H1 (cell line): ENCODE measurements around the gene RAD51B. TPM values are rescaled to one million over a fixed set of nuclear protein-coding genes. Genes with fewer than 3 reads are reported as not detected.
A peak's percentile ranks its signal among the peaks of the same experiment; 100 is the strongest.

ENCODE experiments used
- CTCF ChIA-PET: fragments of 300-600 bp; sonication (Branson Sonifier 250); formaldehyde crosslinking; loops from one replicate; lab custom pipeline; 2021; ENCODE audit not compliant: partially characterized antibody; lab: Charles Lee
- POLR2A ChIA-PET: fragments of 300-600 bp; sonication (Branson Sonifier 250); formaldehyde crosslinking; loops from one replicate; lab custom pipeline; 2021; ENCODE audit warnings: inconsistent platforms; ENCODE audit not compliant: partially characterized antibody; lab: Charles Lee
- DNase-seq, 2 experiments: peaks; one replicate each; pipeline versions ENCODE4 v3.0.0 to v3.0.0-alpha.2; 2010 to 2022; ENCODE audit warnings: low spot score in 2 of 2, low read depth in 1 of 2, mixed read lengths in 1 of 2
- FAIRE-seq: peaks from 2 replicates; lab custom pipeline; 2011; peaks lifted over from hg19 to GRCh38; lab: Jason Lieb, UNC
- H2AFZ ChIP-seq: 2 replicates; pipeline ENCODE4 v1.8.1; 2012; ENCODE audit warnings: low read length, inconsistent platforms
- H2AK5ac ChIP-seq: 2 replicates; pipeline ENCODE4 v1.6.1; 2013; ENCODE audit warnings: low read depth, low read length
- H2BK120ac ChIP-seq: replicated peaks from 2 replicates; pipeline ENCODE3; 2013; ENCODE audit warnings: low read depth, low read length, inconsistent platforms
- H2BK12ac ChIP-seq: 2 replicates; pipeline ENCODE4 v1.6.1; 2013; ENCODE audit warnings: low read depth, low read length
- H2BK15ac ChIP-seq: 2 replicates; pipeline ENCODE4 v1.6.1; 2013; ENCODE audit warnings: low read length
- H2BK20ac ChIP-seq: 2 replicates; pipeline ENCODE4 v1.6.1; 2013; ENCODE audit warnings: low read length
- H2BK5ac ChIP-seq: 2 replicates; pipeline ENCODE4 v1.6.1; 2013; ENCODE audit warnings: low read depth, low read length
- H3K14ac ChIP-seq: 2 replicates; pipeline ENCODE4 v1.6.1; 2013; ENCODE audit warnings: inconsistent platforms; ENCODE audit not compliant: insufficient read length
- H3K18ac ChIP-seq: 2 replicates; pipeline ENCODE4 v1.6.1; 2013; ENCODE audit warnings: low read length; ENCODE audit errors: extremely low read depth
- H3K23ac ChIP-seq: 2 replicates; pipeline ENCODE4 v1.6.1; 2013; ENCODE audit warnings: inconsistent platforms; ENCODE audit not compliant: insufficient read length
- H3K23me2 ChIP-seq: 2 replicates; pipeline ENCODE4 v1.6.1; 2013; ENCODE audit warnings: low read depth, low read length
- H3K27ac ChIP-seq: 2 replicates; pipeline ENCODE4 v1.6.1; 2011; ENCODE audit warnings: low read depth, low read length, inconsistent platforms
- H3K27me3 ChIP-seq, 4 experiments: replicated peaks in 1 of 4; 1 replicate in 1 of 4; 2 replicates in 3 of 4; pipeline versions ENCODE4 v1.6.1 to v1.8.1; 2011 to 2013; ENCODE audit warnings: low read length in 3 of 4, mild to moderate bottlenecking in 3 of 4, inconsistent platforms in 2 of 4, mixed read lengths in 2 of 4, moderate library complexity in 1 of 4; ENCODE audit not compliant: control insufficient read depth in 3 of 4, insufficient read depth in 3 of 4; ENCODE audit errors: extremely low read depth in 1 of 4
- H3K36me3 ChIP-seq, 4 experiments: 2 replicates each; pipeline versions ENCODE4 v1.6.1 to v1.8.1; 2011 to 2013; ENCODE audit warnings: mild to moderate bottlenecking in 4 of 4, low read length in 3 of 4, moderate library complexity in 2 of 4, control low read depth in 1 of 4, inconsistent platforms in 1 of 4; ENCODE audit not compliant: insufficient read depth in 4 of 4, control insufficient read depth in 2 of 4
- H3K4ac ChIP-seq: replicated peaks from 2 replicates; pipeline ENCODE3; 2013; ENCODE audit warnings: low read length, low read depth, mixed read lengths, inconsistent platforms; ENCODE audit not compliant: insufficient read length
- H3K4me1 ChIP-seq, 4 experiments: replicated peaks in 1 of 4; 1 replicate in 1 of 4; 2 replicates in 3 of 4; pipeline versions ENCODE4 v1.6.1 to v1.8.1; 2011 to 2013; ENCODE audit warnings: low read length in 3 of 4, inconsistent platforms in 2 of 4, mixed read lengths in 1 of 4; ENCODE audit not compliant: insufficient read depth in 4 of 4, control insufficient read depth in 3 of 4
- H3K4me2 ChIP-seq, 2 experiments: 2 replicates each; pipeline versions ENCODE4 v1.6.1 to v1.8.1; 2011 to 2013; ENCODE audit warnings: low read depth in 2 of 2, low read length in 2 of 2, control low read depth in 1 of 2, inconsistent platforms in 1 of 2, mild to moderate bottlenecking in 1 of 2; ENCODE audit not compliant: insufficient read depth in 1 of 2
- H3K4me3 ChIP-seq, 4 experiments: fragments of 200-600, 300-600 bp in 1 of 4; sonication (generic), shearing (Covaris generic), sonication (Bioruptor Twin) in 1 of 4; 2 replicates each; pipeline versions ENCODE4 v1.5.1 to v1.8.1; 2011 to 2016; ENCODE audit warnings: low read length in 4 of 4, low read depth in 3 of 4, control low read depth in 2 of 4, inconsistent platforms in 2 of 4, mild to moderate bottlenecking in 2 of 4, mixed read lengths in 1 of 4, moderate library complexity in 1 of 4; ENCODE audit not compliant: insufficient read depth in 2 of 4; ENCODE audit errors: extremely low read depth in 1 of 4
- H3K56ac ChIP-seq: replicated peaks from 2 replicates; pipeline ENCODE3; 2013; ENCODE audit warnings: low read depth, mild to moderate bottlenecking, mixed read lengths, low read length, inconsistent platforms; ENCODE audit not compliant: insufficient read length
- H3K79me1 ChIP-seq: 2 replicates; pipeline ENCODE4 v1.6.1; 2013; ENCODE audit warnings: low read depth, low read length, control low read depth
- H3K79me2 ChIP-seq, 2 experiments: 2 replicates each; pipeline versions ENCODE4 v1.6.1 to v1.8.1; 2012 to 2013; ENCODE audit warnings: low read length in 2 of 2, mild to moderate bottlenecking in 2 of 2, inconsistent platforms in 1 of 2; ENCODE audit not compliant: insufficient read depth in 2 of 2, control insufficient read depth in 1 of 2
- H3K9ac ChIP-seq, 4 experiments: replicated peaks in 1 of 4; 1 replicate in 1 of 4; 2 replicates in 3 of 4; pipeline versions ENCODE4 v1.6.1 to v1.8.1; 2011 to 2013; ENCODE audit warnings: low read depth in 3 of 4, low read length in 3 of 4, control low read depth in 2 of 4, mild to moderate bottlenecking in 2 of 4, moderate library complexity in 2 of 4, inconsistent platforms in 1 of 4; ENCODE audit errors: extremely low read depth in 1 of 4
- H3K9me3 ChIP-seq, 2 experiments: 2 replicates each; pipeline versions ENCODE4 v1.6.1 to v1.8.1; 2012 to 2013; ENCODE audit warnings: mild to moderate bottlenecking in 2 of 2, moderate library complexity in 2 of 2, control low read depth in 1 of 2, inconsistent platforms in 1 of 2, low read depth in 1 of 2, low read length in 1 of 2, mixed read lengths in 1 of 2; ENCODE audit not compliant: insufficient read depth in 2 of 2
- H4K20me1 ChIP-seq, 2 experiments: replicated peaks in 1 of 2; 2 replicates each; pipeline versions ENCODE3 to v1.8.1; 2011 to 2013; ENCODE audit warnings: inconsistent platforms in 2 of 2, low read length in 2 of 2, mild to moderate bottlenecking in 1 of 2; ENCODE audit not compliant: insufficient read depth in 2 of 2, control insufficient read depth in 1 of 2
- H4K5ac ChIP-seq: 2 replicates; pipeline ENCODE4 v1.6.1; 2013; ENCODE audit warnings: low read length, low read depth, mixed read lengths, inconsistent platforms; ENCODE audit not compliant: insufficient read length
- H4K8ac ChIP-seq: 2 replicates; pipeline ENCODE4 v1.8.0; 2013; ENCODE audit warnings: mild to moderate bottlenecking, moderate library complexity, low read length, inconsistent platforms; ENCODE audit not compliant: insufficient read depth; ENCODE audit errors: extremely low read depth
- H4K91ac ChIP-seq: replicated peaks from 2 replicates; pipeline ENCODE3; 2013; ENCODE audit warnings: low read length, mixed read lengths, inconsistent platforms; ENCODE audit not compliant: insufficient read length
- SIRT6 ChIP-seq: IDR thresholded peaks from one replicate; pipeline ENCODE4 v1.7.1; 2012; ENCODE audit warnings: low read length, inconsistent platforms
- WGBS, 2 experiments: shearing (Covaris generic) in 1 of 2; methylation state at CpG; one replicate each; pipeline versions ENCODE4 v1.1.6 to v1.1.7; 2013 to 2015; ENCODE audit warnings: low lambda C conversion rate in 2 of 2, mixed read lengths in 2 of 2, inconsistent platforms in 1 of 2, low coverage in 1 of 2, missing lambda C conversion rate in 1 of 2; ENCODE audit not compliant: insufficient replicate concordance in 2 of 2, insufficient coverage in 1 of 2, insufficient read length in 1 of 2; ENCODE audit errors: extremely low coverage in 1 of 2, missing lambda C conversion rate in 1 of 2; 5-methylcytosine and 5-hydroxymethylcytosine counted together
- polyA plus RNA-seq, 7 experiments: library from polyadenylated mRNA; depleted of rRNA in 3 of 7; stranded (reverse) in 5 of 7; unstranded in 2 of 7; fragments of >200 nt in 5 of 7; fragments of 200-250 nt in 2 of 7; gene quantifications; 1 replicate in 5 of 7; 2 replicates in 1 of 7; 4 replicates in 1 of 7; pipeline versions ENCODE4 v1.2.1 to v1.2.3, GENCODE V29; 2011 to 2013; ENCODE audit warnings: missing spikeins in 2 of 7, mixed read lengths in 2 of 7
- total RNA-seq: library from RNA; stranded (reverse); fragmentation: NEBNext Ultra II Directional; extraction: Animal tissue kit (Norgen Biotek cat#: 25700); gene quantifications from 2 replicates; pipeline ENCODE4 v1.2.1, GENCODE V29; 2021

Gene RAD51B
- total and polyA plus RNA-seq, 2 of the 8 experiments (the other 6 are each of a cell fraction or from before 2014, with no cell fraction given) = 3.9 to 14.9 TPM

- no peak overlapping the region for H4K5ac ChIP-seq
- no peak overlapping the region for H3K23ac ChIP-seq
- H3K4me2 ChIP-seq = peak overlapping the region in 1 of 2 experiments; percentile 27; a peak in 1 of 4 replicates
- no peak overlapping the region for H2AFZ ChIP-seq
- POLR2A ChIA-PET = interaction anchor here (0.9 to 1.7 kb wide), 4 partner anchors 11 to 207 kb away, joined by 3 to 5 read pairs (median 4); partner anchors contain the start of gene ZFP36L1
- H4K8ac ChIP-seq = no peak overlapping the region
- no peaks in the 10 kb centered on the region for H3K79me2 ChIP-seq
- H3K23me2 ChIP-seq = no peaks in the 10 kb centered on the region; the same call in 1 of the 2 replicates
- H4K91ac ChIP-seq = no peak overlapping the region
- no peaks in the 10 kb centered on the region for H4K20me1 ChIP-seq
- peak overlapping the region; percentile 96; the same call in 1 of the 2 replicates for H2BK20ac ChIP-seq
- TF ChIP-seq SIRT6 = no peak
- H3K36me3 ChIP-seq = no peaks in the 10 kb centered on the region
- FAIRE-seq (no peak), DNase-seq (no peak)
- 0 out of 2 replicates have a peak overlapping the region, but pooled peaks have one; percentile 36 for H2BK5ac ChIP-seq
- H3K79me1 ChIP-seq = no peaks in the 10 kb centered on the region
- peak overlapping the region; percentile 63; the same call in 1 of the 2 replicates for H2BK12ac ChIP-seq
- H3K4me1 ChIP-seq = peaks cover 13 to 41% (median 24%) of the 10 kb centered on the region in 4 experiments
- 83% methylated on average over 6 of the region's 6 CpGs; no CpG with 5 or more reads in 1 of the 2 experiments for WGBS, 2 experiments
- H2BK120ac ChIP-seq = no peak overlapping the region
- no peak overlapping the region for H2AK5ac ChIP-seq
- H3K9me3 ChIP-seq = no peaks in the 10 kb centered on the region
- no peak overlapping the region for H3K14ac ChIP-seq
- H3K18ac ChIP-seq = no peak overlapping the region; the same call in 1 of the 2 replicates
- no peak overlapping the region for H3K27ac ChIP-seq
- H2BK15ac ChIP-seq = no peak overlapping the region
- no peak overlapping the region for H3K56ac ChIP-seq
- no peak overlapping the region for H3K4ac ChIP-seq
- no peak overlapping the region for H3K9ac ChIP-seq
- no peak overlapping the region for H3K4me3 ChIP-seq
- CTCF ChIA-PET = interaction anchor here (0.6 to 2.5 kb wide), 14 partner anchors 8 to 672 kb away, joined by 3 to 6 read pairs (median 3); no protein-coding TSS in a partner anchor
- H3K27me3 ChIP-seq = no peaks in the 10 kb centered on the region
Observed at GRCh38 chr14:68587931-68588330, 768.4 kb downstream of the RAD51B start.
